Stimulated activated CD4-positive, alpha-beta T cell treated with anti-CD3 and anti-CD28 coated beads, TNF-alpha, amount 100 ng/mL, for 1 hour (primary cell): Measurements from ENCODE around the gene ADARB1.

Experiments used
- DNase-seq, 3 donors: peaks; one replicate each; pipeline ENCODE4 v3.0.0-alpha.2; 2020; ENCODE audit warnings: low read depth in 3 of 3, low spot score in 1 of 3

Gene ADARB1

GRCh38 chr21:45163413-45164123, 89.2 kb downstream of the ADARB1 start:
- no peak for DNase-seq

GRCh38 chr21:45164124-45164511, 89.7 kb downstream of the ADARB1 start:
- DNase-seq: no peak

GRCh38 chr21:45164838-45165237, 90.5 kb downstream of the ADARB1 start:
- no peak for DNase-seq

GRCh38 chr21:45166931-45167330, 92.6 kb downstream of the ADARB1 start:
- no peak for DNase-seq

DNA sequence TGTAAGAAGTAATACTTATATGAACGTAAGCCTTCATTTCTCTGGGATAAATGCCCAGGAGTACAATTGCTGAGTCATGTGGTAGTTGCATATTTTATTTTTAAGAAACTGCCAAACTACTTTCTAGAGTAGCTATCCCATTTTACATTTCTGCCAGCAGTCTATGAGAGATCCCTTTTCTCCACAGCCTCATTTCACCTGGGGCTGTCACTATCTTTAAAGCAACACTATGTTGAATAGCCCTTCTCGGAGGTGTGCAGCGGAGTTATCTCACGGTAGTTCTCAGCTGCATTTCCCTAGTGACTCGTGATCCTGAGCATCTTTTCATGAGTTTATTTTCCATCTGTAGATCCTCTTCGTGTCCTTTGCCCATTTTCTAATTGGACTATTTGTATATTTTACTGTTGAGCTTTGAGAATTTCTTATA, 93.4 kb downstream of the ADARB1 start:
- DNase-seq: no peak

- DNase-seq: no peak
Observed at GRCh38 chr21:45168522-45168921, 94.1 kb downstream of the ADARB1 start.

- DNase-seq: no peak
Observed at GRCh38 chr21:45169001-45169400, 94.6 kb downstream of the ADARB1 start.

- DNase-seq: no peak
Observed at GRCh38 chr21:45169682-45170081, 95.3 kb downstream of the ADARB1 start.

DNA sequence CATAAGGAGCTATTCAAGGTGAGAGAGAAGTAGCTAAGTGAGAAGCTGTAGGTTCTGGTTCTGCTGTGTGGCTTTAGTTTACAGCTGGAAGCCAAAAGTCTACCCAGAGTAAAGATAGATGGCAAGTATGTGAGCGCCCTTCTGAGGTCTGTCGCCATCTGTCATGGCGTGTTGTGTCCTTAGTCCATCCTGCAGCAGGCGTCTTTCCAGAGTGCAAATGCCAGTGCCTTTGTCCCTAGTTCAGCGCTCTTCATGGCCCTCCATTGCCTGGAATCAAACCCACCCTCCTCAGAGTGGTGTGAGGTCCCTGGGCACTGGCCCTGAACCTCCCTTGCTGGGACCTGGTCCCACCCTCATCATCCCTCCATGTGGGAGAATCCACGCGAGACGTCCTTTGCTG, 96.6 kb downstream of the ADARB1 start:
- no peak for DNase-seq

- DNase-seq: no peak
Observed at GRCh38 chr21:45172420-45172819, 98.0 kb downstream of the ADARB1 start.

DNA sequence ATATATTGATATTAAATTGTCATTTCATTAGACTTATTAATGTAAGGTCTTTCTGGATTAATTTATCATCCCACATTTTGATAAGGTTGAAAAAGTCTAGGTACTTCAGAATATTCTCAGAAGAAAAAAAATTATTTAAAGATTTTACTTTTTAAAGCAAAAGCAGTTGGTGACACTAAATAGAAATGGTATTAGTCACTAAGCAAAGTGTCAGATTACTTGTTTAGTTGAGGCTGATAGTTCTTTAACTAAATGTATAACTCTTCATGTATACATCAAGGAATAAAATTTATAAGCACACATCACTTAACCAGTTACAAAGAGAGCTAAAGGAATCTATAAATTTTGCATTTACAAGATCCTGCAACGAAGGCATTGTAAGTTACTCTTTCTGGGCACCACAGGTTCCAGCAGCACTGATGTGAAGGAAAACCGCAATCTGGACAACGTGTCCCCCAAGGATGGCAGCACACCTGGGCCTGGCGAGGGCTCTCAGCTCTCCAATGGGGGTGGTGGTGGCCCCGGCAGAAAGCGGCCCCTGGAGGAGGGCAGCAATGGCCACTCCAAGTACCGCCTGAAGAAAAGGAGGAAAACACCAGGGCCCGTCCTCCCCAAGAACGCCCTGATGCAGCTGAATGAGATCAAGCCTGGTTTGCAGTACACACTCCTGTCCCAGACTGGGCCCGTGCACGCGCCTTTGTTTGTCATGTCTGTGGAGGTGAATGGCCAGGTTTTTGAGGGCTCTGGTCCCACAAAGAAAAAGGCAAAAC, 101.1 kb downstream of the ADARB1 start:
- no peak for DNase-seq

DNA sequence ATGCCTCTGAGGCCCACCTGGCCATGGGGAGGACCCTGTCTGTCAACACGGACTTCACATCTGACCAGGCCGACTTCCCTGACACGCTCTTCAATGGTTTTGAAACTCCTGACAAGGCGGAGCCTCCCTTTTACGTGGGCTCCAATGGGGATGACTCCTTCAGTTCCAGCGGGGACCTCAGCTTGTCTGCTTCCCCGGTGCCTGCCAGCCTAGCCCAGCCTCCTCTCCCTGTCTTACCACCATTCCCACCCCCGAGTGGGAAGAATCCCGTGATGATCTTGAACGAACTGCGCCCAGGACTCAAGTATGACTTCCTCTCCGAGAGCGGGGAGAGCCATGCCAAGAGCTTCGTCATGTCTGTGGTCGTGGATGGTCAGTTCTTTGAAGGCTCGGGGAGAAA, 101.8 kb downstream of the ADARB1 start:
- DNase-seq: no peak

GRCh38 chr21:45177039-45177438, 102.7 kb downstream of the ADARB1 start:
- no peak for DNase-seq

- no peak for DNase-seq
Observed at GRCh38 chr21:45178070-45178608, 103.8 kb downstream of the ADARB1 start.

GRCh38 chr21:45178971-45179370, 104.6 kb downstream of the ADARB1 start:
- DNase-seq: no peak

DNA sequence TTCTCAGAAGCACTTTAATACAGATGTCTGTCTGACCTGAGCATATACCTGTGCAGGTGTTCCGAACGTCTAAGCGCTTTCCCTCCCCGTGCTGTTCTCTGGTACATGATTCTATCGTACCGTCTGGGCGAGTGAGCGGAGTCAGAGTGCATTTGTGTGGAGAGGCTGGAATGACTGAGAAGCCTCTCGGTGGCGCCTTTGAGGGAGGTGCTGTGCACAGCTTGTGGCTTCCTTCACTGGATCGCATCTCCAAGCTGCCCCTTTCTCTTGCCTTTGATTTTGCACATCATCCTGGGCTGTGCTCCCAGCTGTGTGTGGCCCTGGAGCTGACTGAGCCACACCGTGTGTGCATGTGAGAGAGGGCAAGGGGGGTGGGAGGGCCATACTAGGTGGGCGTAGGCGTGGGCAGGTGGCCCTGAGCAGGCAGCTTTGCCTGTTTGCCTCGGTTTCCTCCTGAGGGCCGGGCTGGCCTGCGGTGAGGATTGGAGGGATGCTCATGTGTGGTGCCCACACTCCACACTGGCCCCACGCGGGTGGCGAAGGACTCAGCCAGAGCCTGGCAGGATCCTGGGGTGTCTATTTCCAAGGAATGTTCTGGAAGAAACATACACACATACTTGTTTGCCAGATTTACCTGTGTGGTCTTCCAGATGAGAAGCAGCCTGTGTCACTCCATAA, 105.3 kb downstream of the ADARB1 start:
- no peak for DNase-seq

DNA sequence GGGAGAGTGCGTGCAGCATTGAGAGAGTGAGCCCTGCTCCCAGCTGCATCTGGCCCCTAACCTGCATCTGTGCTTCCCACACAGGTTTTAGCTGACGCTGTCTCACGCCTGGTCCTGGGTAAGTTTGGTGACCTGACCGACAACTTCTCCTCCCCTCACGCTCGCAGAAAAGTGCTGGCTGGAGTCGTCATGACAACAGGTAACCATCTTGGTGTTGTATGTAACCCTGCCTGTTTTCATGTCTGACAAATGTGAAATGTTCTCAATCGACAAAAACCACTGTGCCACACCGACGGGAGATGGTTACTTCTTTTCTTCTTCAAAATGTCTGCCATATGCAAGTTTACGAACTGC, 105.8 kb downstream of the ADARB1 start:
- DNase-seq: no peak

DNA sequence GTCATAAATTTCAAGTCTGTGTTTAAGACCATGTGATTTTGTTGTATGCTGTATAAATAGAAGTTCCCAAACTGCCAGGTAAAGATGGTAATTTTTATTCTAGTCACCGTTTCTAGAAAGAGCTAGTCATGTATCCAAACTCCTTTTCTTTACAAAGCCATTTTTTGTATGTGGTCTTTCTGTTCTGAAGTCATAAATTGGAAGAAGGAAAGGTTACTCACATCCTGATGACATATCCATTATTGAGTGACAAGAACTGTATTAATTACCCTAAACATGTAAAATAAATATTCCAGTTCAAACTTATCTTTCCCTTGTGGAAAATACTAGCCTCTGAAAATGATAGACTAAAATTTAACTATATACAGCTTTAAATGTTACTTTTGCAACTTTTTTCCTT, 108.6 kb downstream of the ADARB1 start:
- DNase-seq: no peak

DNA sequence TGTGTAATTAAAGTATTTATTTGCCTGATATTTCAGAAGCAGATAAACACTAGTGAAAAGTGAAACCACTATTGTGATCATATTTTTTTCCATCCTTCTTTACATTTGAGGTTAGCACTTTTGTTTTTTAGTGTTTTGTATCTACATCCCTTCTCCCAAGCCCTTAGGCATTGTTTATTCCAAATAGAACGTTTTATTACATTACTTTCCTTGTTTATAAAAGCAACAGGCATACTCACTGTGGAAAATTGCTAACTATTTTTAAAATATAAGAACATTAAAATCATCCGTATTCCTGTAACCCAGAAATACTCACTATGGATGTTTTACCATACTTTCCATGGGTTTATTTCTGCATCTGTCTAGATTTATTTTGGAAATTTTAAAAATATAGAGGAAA, 109.5 kb downstream of the ADARB1 start:
- DNase-seq: no peak

GRCh38 chr21:45184869-45185268, 110.5 kb downstream of the ADARB1 start:
- DNase-seq: no peak

- DNase-seq: no peak
Observed at GRCh38 chr21:45186709-45187108, 112.3 kb downstream of the ADARB1 start.

- no peak for DNase-seq
Observed at GRCh38 chr21:45187646-45188045, 113.3 kb downstream of the ADARB1 start.
